ENCODE data around the gene SLC12A8. TPM values are rescaled to one million over a fixed set of nuclear protein-coding genes. Genes with fewer than 3 reads are reported as not detected.

SLC12A8 gene
- total and polyA plus RNA-seq, 2 experiments from 2014 or later = 6.9 to 15.9 TPM

DNA sequence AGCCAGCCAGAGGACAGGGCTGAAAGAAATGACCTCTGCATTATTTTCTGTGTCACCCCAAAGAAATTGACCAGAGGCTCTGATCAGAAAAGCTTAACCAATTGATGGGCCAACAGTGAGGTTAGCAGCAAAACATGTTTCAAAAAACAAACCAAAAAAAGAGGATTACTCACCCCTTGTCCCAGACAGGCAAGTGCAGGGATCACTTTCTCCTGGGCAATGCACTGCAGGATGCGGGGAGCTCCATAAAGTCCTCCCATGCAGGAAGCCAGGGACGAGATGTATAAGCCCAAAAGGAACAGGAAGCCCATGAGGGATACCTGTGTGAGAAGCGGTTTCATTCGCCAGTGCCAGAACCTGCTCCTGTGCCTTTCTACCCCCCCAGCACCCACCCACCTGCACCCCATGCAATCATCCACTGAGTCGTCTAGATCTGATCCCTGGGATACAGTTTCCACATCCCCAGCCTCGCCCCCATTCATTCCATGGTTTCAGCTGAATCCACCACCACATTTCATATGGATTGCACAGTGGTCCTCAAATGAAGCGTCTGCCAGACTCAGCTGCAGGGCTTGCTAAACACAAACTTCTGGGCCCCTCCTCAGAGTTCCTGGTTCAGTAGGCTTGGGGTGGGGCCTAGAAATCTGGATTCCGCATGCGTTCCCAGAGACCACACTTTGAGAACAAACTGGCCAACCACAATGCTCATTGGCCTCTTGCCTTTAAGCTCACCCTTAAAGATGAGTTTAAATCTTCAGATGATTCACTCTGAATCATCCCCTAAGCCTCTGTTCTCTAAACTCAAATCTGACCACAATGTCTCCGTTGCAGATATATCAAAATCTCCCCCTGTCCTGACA is 102.3 kb downstream of the SLC12A8 start:
- no peaks in the 10 kb centered on the region for H3K27me3 ChIP-seq (ENCODE audit: insufficient read depth)
- H3K27ac ChIP-seq (ENCODE audit: low read depth) = no peak overlapping the region
- H3K36me3 Mint-ChIP-seq (ENCODE audit: low read depth) = peaks cover 7% of the 10 kb centered on the region; the same call in 2 of the 3 replicates
- no peaks in the 10 kb centered on the region; the same call in 1 of the 2 replicates for H4K20me1 ChIP-seq (replicated peaks; ENCODE audit: insufficient read depth)
- H3K4me3 Mint-ChIP-seq = no peak overlapping the region
- DNase-seq (ENCODE audit: low spot score) (no peak), ATAC-seq (no peak)
- H3K9me2 ChIP-seq (ENCODE audit: insufficient read depth) = no peaks in the 10 kb centered on the region
- H3K4me2 ChIP-seq = no peak overlapping the region
- H3K36me3 ChIP-seq (ENCODE audit: insufficient read depth) = no peaks in the 10 kb centered on the region
- no peaks in the 10 kb centered on the region for H3F3A ChIP-seq (replicated peaks; ENCODE audit: low read depth)
- H3K4me1 Mint-ChIP-seq = peaks cover 13% of the 10 kb centered on the region
- no peaks in the 10 kb centered on the region for H3K27me3 Mint-ChIP-seq (ENCODE audit: insufficient read depth, low read depth, poor library complexity)
- H3K4me1 ChIP-seq (ENCODE audit: insufficient read depth) = peaks cover 8% of the 10 kb centered on the region
- H3K79me2 ChIP-seq (replicated peaks; ENCODE audit: insufficient read depth) = no peaks in the 10 kb centered on the region
- H3K27ac Mint-ChIP-seq = no peak overlapping the region
- H2AFZ ChIP-seq = no peak overlapping the region
- TF ChIP-seq ZNF114 (CRISPR knock-in tag; IDR thresholded peaks at IDR 0.05) (no peak), EZH2phosphoT487 (IDR thresholded peaks at IDR 0.05; ENCODE audit: unreplicated experiment) (no peak), NANOG (IDR thresholded peaks at IDR 0.05; ENCODE audit: borderline replicate concordance) (no peak), STAT1 (IDR thresholded peaks at IDR 0.05; ENCODE audit: unreplicated experiment) (no peak), EZH2 (IDR thresholded peaks at IDR 0.05; ENCODE audit: low read depth, unreplicated experiment) (no peak), JUNB (IDR thresholded peaks at IDR 0.05; ENCODE audit: unreplicated experiment) (no peak), CREB1 (CRISPR knock-in tag; IDR thresholded peaks at IDR 0.05; ENCODE audit: low read depth) (no peak), ZNF331 (CRISPR knock-in tag; IDR thresholded peaks at IDR 0.05; ENCODE audit: low read depth) (no peak), POLR2AphosphoS5 (IDR thresholded peaks at IDR 0.05; ENCODE audit: low read depth) (no peak)
- TF ChIP-seq, protein P1, sequence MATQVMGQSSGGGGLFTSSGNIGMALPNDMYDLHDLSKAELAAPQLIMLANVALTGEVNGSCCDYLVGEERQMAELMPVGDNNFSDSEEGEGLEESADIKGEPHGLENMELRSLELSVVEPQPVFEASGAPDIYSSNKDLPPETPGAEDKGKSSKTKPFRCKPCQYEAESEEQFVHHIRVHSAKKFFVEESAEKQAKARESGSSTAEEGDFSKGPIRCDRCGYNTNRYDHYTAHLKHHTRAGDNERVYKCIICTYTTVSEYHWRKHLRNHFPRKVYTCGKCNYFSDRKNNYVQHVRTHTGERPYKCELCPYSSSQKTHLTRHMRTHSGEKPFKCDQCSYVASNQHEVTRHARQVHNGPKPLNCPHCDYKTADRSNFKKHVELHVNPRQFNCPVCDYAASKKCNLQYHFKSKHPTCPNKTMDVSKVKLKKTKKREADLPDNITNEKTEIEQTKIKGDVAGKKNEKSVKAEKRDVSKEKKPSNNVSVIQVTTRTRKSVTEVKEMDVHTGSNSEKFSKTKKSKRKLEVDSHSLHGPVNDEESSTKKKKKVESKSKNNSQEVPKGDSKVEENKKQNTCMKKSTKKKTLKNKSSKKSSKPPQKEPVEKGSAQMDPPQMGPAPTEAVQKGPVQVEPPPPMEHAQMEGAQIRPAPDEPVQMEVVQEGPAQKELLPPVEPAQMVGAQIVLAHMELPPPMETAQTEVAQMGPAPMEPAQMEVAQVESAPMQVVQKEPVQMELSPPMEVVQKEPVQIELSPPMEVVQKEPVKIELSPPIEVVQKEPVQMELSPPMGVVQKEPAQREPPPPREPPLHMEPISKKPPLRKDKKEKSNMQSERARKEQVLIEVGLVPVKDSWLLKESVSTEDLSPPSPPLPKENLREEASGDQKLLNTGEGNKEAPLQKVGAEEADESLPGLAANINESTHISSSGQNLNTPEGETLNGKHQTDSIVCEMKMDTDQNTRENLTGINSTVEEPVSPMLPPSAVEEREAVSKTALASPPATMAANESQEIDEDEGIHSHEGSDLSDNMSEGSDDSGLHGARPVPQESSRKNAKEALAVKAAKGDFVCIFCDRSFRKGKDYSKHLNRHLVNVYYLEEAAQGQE (IDR thresholded peaks at IDR 0.05; ENCODE audit: unreplicated experiment) = no peak
- TF ChIP-seq, protein P2, sequence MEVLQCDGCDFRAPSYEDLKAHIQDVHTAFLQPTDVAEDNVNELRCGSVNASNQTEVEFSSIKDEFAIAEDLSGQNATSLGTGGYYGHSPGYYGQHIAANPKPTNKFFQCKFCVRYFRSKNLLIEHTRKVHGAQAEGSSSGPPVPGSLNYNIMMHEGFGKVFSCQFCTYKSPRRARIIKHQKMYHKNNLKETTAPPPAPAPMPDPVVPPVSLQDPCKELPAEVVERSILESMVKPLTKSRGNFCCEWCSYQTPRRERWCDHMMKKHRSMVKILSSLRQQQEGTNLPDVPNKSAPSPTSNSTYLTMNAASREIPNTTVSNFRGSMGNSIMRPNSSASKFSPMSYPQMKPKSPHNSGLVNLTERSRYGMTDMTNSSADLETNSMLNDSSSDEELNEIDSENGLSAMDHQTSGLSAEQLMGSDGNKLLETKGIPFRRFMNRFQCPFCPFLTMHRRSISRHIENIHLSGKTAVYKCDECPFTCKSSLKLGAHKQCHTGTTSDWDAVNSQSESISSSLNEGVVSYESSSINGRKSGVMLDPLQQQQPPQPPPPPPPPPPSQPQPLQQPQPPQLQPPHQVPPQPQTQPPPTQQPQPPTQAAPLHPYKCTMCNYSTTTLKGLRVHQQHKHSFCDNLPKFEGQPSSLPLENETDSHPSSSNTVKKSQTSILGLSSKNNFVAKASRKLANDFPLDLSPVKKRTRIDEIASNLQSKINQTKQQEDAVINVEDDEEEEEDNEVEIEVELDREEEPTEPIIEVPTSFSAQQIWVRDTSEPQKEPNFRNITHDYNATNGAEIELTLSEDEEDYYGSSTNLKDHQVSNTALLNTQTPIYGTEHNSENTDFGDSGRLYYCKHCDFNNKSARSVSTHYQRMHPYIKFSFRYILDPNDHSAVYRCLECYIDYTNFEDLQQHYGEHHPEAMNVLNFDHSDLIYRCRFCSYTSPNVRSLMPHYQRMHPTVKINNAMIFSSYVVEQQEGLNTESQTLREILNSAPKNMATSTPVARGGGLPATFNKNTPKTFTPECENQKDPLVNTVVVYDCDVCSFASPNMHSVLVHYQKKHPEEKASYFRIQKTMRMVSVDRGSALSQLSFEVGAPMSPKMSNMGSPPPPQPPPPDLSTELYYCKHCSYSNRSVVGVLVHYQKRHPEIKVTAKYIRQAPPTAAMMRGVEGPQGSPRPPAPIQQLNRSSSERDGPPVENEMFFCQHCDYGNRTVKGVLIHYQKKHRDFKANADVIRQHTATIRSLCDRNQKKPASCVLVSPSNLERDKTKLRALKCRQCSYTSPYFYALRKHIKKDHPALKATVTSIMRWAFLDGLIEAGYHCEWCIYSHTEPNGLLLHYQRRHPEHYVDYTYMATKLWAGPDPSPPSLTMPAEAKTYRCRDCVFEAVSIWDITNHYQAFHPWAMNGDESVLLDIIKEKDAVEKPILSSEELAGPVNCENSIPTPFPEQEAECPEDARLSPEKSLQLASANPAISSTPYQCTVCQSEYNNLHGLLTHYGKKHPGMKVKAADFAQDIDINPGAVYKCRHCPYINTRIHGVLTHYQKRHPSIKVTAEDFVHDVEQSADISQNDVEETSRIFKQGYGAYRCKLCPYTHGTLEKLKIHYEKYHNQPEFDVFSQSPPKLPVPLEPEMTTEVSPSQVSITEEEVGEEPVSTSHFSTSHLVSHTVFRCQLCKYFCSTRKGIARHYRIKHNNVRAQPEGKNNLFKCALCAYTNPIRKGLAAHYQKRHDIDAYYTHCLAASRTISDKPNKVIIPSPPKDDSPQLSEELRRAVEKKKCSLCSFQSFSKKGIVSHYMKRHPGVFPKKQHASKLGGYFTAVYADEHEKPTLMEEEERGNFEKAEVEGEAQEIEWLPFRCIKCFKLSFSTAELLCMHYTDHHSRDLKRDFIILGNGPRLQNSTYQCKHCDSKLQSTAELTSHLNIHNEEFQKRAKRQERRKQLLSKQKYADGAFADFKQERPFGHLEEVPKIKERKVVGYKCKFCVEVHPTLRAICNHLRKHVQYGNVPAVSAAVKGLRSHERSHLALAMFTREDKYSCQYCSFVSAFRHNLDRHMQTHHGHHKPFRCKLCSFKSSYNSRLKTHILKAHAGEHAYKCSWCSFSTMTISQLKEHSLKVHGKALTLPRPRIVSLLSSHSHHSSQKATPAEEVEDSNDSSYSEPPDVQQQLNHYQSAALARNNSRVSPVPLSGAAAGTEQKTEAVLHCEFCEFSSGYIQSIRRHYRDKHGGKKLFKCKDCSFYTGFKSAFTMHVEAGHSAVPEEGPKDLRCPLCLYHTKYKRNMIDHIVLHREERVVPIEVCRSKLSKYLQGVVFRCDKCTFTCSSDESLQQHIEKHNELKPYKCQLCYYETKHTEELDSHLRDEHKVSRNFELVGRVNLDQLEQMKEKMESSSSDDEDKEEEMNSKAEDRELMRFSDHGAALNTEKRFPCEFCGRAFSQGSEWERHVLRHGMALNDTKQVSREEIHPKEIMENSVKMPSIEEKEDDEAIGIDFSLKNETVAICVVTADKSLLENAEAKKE (CRISPR knock-in tag; IDR thresholded peaks at IDR 0.05) = no peak
- TF ChIP-seq, protein P3, sequence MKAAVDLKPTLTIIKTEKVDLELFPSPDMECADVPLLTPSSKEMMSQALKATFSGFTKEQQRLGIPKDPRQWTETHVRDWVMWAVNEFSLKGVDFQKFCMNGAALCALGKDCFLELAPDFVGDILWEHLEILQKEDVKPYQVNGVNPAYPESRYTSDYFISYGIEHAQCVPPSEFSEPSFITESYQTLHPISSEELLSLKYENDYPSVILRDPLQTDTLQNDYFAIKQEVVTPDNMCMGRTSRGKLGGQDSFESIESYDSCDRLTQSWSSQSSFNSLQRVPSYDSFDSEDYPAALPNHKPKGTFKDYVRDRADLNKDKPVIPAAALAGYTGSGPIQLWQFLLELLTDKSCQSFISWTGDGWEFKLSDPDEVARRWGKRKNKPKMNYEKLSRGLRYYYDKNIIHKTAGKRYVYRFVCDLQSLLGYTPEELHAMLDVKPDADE (IDR thresholded peaks at IDR 0.05) = no peak
- TF ChIP-seq, protein P4, sequence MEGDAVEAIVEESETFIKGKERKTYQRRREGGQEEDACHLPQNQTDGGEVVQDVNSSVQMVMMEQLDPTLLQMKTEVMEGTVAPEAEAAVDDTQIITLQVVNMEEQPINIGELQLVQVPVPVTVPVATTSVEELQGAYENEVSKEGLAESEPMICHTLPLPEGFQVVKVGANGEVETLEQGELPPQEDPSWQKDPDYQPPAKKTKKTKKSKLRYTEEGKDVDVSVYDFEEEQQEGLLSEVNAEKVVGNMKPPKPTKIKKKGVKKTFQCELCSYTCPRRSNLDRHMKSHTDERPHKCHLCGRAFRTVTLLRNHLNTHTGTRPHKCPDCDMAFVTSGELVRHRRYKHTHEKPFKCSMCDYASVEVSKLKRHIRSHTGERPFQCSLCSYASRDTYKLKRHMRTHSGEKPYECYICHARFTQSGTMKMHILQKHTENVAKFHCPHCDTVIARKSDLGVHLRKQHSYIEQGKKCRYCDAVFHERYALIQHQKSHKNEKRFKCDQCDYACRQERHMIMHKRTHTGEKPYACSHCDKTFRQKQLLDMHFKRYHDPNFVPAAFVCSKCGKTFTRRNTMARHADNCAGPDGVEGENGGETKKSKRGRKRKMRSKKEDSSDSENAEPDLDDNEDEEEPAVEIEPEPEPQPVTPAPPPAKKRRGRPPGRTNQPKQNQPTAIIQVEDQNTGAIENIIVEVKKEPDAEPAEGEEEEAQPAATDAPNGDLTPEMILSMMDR (conservative IDR thresholded peaks at IDR 0.05; ENCODE audit: low read depth in 2 of 2) = no peak
- no peak overlapping the region for H3K4me3 ChIP-seq
- H3K9me3 Mint-ChIP-seq = no peaks in the 10 kb centered on the region
